Fibroblast of pulmonary artery (primary cell): Measurements from ENCODE around the gene CRISPLD2.
"Not testable (repeated sequence)": the region's sequence is repeated elsewhere in the genome, so short reads cannot be mapped to it uniquely, and the experiment has no call there.

Source experiments
- DNase-seq: peaks from one replicate; pipeline ENCODE4 v3.0.0-alpha.2; 2010; ENCODE audit warnings: low read depth
- H3K4me3 ChIP-seq: replicated peaks from 2 replicates; pipeline ENCODE4 v1.5.1; 2011; ENCODE audit warnings: low read depth, mild to moderate bottlenecking, control low read depth, low read length, moderate library complexity
- CTCF ChIP-seq: IDR thresholded peaks from 2 replicates; pipeline ENCODE4 v1.5.1; 2011; ENCODE audit warnings: mild to moderate bottlenecking, control low read depth, low read length, inconsistent platforms; ENCODE audit errors: missing control alignments

Gene CRISPLD2

GRCh38 chr16:84868829-84869472 is 49.2 kb downstream of the CRISPLD2 start:
- no peak overlapping the region for H3K4me3 ChIP-seq
- no peak for DNase-seq
- TF ChIP-seq CTCF: no peak

GRCh38 chr16:84869473-84869845 is 49.7 kb downstream of the CRISPLD2 start:
- TF ChIP-seq CTCF: no peak
- H3K4me3 ChIP-seq: no peak overlapping the region

GRCh38 chr16:84872971-84873370 is 53.2 kb downstream of the CRISPLD2 start:
- DNase-seq, H3K4me3 ChIP-seq: not testable (repeated sequence)

More at GRCh38 chr16:84869473-84869845, 49.7 kb downstream of the CRISPLD2 start:
- DNase-seq: no peak

- no peak for TF ChIP-seq CTCF
- no peak overlapping the region for H3K4me3 ChIP-seq
- DNase-seq: peak; percentile 25
Measured at GRCh38 chr16:84874004-84874435, 54.2 kb downstream of the CRISPLD2 start.

- TF ChIP-seq CTCF: no peak
- no peak overlapping the region for H3K4me3 ChIP-seq
- DNase-seq: peak; percentile 24
Measured at GRCh38 chr16:84874553-84874952, 54.8 kb downstream of the CRISPLD2 start.

GRCh38 chr16:84874983-84875382 is 55.2 kb downstream of the CRISPLD2 start:
- no peak for TF ChIP-seq CTCF
- H3K4me3 ChIP-seq: no peak overlapping the region
- no peak for DNase-seq

- no peak for DNase-seq
- TF ChIP-seq CTCF: no peak
- H3K4me3 ChIP-seq: no peak overlapping the region
Measured at GRCh38 chr16:84875846-84876245, 56.1 kb downstream of the CRISPLD2 start.
